ENCODE results near the gene RASD1.

GRCh38 chr17:17491546-17491988 lies 4.6 kb downstream of the RASD1 start:
- TF ChIP-seq, protein P1, sequence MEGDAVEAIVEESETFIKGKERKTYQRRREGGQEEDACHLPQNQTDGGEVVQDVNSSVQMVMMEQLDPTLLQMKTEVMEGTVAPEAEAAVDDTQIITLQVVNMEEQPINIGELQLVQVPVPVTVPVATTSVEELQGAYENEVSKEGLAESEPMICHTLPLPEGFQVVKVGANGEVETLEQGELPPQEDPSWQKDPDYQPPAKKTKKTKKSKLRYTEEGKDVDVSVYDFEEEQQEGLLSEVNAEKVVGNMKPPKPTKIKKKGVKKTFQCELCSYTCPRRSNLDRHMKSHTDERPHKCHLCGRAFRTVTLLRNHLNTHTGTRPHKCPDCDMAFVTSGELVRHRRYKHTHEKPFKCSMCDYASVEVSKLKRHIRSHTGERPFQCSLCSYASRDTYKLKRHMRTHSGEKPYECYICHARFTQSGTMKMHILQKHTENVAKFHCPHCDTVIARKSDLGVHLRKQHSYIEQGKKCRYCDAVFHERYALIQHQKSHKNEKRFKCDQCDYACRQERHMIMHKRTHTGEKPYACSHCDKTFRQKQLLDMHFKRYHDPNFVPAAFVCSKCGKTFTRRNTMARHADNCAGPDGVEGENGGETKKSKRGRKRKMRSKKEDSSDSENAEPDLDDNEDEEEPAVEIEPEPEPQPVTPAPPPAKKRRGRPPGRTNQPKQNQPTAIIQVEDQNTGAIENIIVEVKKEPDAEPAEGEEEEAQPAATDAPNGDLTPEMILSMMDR (conservative IDR thresholded peaks at IDR 0.05): no peak
- no peak for TF ChIP-seq EZH2 (IDR thresholded peaks at IDR 0.05; ENCODE audit: low read depth)

Data from PC-9 (cell line).